NCI-H1436 treated with DMSO at 0.1 percent for 48 hours (cell line): ENCODE results near the gene ARFGAP2.
"Not testable (repeated sequence)": the region's sequence is repeated elsewhere in the genome, so short reads cannot be mapped to it uniquely, and the experiment has no call there.

Source experiments
- DNase-seq: peaks from one replicate; lab custom pipeline; 2025; lab: John Stamatoyannopoulos, UW

The ARFGAP2 gene

DNA sequence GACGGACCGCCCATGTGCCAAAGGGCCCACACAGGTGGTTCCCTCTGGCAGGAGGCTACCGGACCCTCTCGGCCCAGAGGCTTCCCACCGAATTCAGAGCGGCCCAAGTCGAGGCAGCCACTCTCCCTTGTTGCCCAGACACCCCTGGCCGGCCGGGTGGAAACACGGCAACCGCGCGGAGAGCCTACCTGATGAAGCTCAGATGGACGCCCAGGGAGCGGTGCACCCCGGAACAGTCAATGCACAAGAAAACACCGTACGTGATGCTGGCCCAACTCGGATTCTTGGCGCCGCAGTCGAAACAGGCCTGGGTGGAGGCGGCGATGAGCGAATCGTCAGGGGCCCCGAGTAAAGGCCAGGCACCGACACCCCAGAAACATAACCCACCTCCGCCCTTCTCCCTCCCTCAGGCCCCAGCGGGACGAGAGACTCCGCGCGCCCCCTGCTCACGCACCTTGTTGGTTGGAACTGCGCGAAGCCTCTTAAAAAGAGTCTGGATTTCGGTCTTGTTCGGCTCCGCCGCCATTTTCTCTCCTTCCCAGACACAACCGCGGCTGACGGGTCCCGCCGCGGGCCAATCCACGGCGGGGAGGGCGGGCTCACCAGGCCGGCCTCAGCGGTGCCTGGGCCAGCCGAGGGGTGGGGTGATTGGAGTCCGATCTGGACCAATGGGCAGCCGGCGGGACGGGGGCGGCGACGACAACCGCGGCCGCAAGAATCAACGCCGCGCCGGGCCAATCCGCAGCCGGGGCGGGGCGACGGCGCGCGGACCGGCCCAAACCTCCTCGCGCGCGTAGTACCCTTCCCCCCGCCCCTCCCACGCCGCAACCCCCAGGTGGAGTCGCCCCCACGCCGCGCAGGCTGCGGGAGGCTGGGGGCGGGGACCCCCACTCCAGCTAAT is at the start of gene ARFGAP2:
Gene ARFGAP2, minus strand, starts transcription at position 552 of the 901 bp plus-strand sequence. Its CDS starts 26 bp downstream, at position 526.
- DNase-seq, result peak; percentile 62

GRCh38 chr11:47225552-47226400 is 49.1 kb upstream of the ARFGAP2 start:
- DNase-seq, result no peak

GRCh38 chr11:47222696-47223095 is 46.0 kb upstream of the ARFGAP2 start:
- no peak for DNase-seq

GRCh38 chr11:47220401-47220821 is 43.7 kb upstream of the ARFGAP2 start:
- DNase-seq, result no peak

- no peak for DNase-seq
Measured at GRCh38 chr11:47216121-47216798, 39.6 kb upstream of the ARFGAP2 start.

GRCh38 chr11:47215366-47215910 is 38.8 kb upstream of the ARFGAP2 start:
- DNase-seq, result no peak

GRCh38 chr11:47213950-47214565 is 37.4 kb upstream of the ARFGAP2 start:
- DNase-seq, result peak; percentile 50

DNA sequence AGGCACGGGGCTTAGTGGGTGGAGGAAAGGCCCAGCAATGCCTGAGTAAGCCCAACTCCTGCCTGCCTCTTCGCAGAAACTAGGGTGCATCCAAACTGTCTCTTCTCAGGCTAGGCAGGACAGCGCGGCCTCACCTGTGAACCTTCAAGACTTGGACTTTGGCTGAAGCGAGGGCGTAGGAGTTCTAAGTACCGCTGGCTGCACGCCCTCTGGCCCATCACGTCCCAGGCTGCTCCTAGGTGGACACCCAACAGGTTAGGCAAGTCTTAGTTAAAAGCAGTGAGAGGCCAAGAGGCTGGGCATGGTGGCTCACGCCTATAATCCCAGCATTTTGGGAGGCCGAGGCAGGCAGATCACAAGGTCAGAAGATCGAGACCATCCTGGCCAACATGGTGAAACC is 36.3 kb upstream of the ARFGAP2 start:
- no peak for DNase-seq

DNA sequence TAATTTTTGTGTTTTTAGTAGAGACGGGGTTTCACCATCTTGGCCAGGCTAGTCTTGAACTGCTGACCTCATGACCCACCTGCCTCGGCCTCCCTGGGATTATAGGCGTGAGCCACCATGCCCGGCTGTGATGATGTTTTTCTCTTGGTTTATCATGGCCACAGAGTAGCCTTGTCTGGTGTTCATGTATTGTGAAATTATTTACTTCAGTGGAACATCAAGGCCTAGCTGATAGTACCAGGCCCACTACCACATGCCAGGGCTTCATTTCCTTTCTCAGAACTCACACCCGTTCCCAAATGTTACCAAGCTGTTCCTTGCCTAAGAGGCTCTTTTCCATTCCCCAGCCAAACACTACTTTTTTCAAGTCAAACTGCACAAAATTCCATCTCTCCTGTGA is 31.9 kb upstream of the ARFGAP2 start:
- DNase-seq, result no peak

DNA sequence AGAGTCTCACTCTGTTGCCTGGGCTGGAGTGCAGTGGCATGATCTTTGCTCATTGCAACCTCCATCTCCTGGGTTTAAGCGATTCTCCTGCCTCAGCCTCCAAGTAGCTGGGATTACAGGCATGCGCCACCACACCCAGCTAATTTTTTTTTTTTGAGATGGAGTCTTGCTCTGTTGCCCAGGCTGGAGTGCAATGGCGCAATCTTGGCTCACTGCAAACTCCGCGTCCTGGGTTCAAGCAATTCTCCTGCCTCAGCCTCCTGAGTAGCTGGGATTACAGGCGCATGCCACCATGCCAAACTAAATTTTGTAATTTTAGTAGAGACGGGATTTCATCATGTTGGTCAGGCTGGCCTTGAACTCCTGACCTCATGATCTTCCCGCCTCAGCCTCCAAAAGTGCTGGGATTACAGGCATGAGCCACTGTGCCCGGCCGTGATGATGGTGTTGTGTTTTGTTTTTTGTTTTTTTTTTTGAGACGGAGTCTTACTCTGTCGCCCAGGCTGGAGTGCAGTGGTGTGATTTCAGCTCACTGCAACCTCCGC is 31.4 kb upstream of the ARFGAP2 start:
- DNase-seq, result not testable (repeated sequence)

DNA sequence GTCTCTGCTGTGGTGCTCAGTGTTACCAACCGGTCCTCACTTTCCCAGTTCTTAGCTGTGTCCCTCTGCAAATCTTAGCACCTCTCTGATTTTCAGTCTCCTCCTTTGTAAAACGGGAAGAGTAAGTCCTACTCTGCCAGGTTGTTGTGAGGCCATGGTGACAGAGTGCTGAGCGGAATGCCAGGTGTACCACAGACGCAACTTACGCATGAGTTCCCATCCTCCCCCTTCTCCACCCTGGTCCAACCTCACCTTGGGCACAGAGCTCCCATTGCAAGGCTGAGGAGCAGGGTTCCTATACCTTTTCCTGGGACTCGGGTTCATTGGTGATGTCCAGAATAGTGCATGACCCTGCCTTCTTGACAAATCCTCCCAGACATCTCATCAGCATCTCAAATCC is 30.8 kb upstream of the ARFGAP2 start:
- no peak for DNase-seq

- not testable (repeated sequence) for DNase-seq
Measured at GRCh38 chr11:47206577-47206976, 29.9 kb upstream of the ARFGAP2 start.

GRCh38 chr11:47204637-47204989 is 27.9 kb upstream of the ARFGAP2 start:
- DNase-seq, result no peak

GRCh38 chr11:47202576-47202975 is 25.9 kb upstream of the ARFGAP2 start:
- DNase-seq, result no peak

- no peak for DNase-seq
Measured at GRCh38 chr11:47201015-47201414, 24.3 kb upstream of the ARFGAP2 start.

GRCh38 chr11:47198161-47198560 is 21.5 kb upstream of the ARFGAP2 start:
- DNase-seq, result not testable (repeated sequence)

DNA sequence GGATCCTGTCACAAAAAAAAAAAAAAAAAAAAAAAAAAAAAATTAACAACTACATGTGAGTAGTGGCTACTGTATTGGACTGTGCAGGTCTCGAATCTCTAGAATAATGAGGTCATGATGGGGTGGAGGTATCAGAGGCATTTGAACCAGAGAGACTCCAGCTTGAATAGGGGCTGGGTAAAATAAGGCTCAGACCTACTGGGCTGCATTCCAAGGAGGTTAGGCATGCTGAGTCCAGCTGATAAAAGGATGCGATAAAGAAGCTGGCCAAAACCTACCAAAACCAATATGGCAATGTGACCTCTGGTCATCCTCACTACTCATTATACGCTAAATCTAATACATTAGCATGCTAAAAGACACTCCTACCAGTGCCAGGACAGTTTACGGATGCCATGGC is 15.4 kb upstream of the ARFGAP2 start:
- no peak for DNase-seq

DNA sequence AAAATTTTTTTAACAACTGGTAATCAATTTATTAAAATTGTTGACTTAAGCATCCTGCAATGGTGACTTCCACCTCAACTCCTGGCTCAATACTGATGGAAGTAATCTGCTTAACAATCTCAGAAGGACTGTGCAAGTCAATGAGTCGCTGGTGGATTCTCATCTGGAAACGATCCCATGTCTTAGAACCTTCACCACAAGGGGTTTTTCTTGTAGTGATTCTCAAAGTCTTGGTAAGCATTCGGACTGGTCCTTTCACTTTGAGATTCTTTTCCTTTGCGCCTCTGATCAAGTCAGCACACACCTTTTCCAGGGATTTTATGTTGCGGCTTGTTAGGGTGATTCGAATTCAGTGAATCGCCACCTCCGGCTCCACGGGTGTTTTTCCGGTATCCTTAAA is 14.5 kb upstream of the ARFGAP2 start:
- DNase-seq, result not testable (repeated sequence)

- no peak for DNase-seq
Measured at GRCh38 chr11:47189100-47189834, 12.6 kb upstream of the ARFGAP2 start.

DNA sequence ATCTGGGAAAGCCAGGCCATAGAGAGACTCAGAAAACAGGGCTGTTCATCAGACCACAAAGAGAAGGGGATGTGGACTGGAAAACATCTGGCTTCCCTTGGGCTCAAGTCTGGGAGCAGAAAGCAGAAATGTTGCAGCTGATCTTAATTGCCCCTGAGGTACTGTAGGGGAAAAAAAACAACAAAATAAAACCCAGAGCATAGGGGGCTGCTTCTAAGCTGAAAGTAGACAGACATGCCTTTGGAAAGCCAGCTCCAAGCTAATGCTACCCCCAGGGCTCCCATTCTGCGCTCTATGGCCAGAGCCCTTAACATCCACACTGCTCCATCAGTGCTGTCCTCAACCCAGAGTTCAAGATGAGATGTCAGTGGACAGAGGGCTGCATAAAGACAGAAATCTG is 11.6 kb upstream of the ARFGAP2 start:
- no peak for DNase-seq

DNA sequence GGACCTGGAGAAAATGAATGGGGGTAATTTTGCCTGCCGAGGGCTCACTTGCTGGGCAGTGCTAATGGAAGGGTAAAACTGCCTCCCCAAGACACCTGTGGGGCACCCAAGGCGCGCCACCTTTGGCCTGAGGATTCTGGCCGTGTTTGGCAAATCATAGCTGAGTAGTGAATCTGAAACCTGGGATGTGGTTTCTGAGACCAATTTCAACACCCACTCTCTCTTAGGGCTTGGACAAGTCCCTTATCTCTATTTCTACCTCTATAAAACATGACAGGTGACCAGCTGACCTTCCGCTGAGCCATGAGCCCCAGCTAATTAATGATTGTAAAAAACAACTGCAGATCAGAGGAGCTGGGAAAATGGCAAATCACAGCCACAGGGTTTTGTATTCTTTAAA is 11.0 kb upstream of the ARFGAP2 start:
- no peak for DNase-seq
